Measurements from ENCODE around the gene ATG7.
"Not testable (repeated sequence)": the region's sequence is repeated elsewhere in the genome, so short reads cannot be mapped to it uniquely, and the experiment has no call there.

ATG7 gene

DNA sequence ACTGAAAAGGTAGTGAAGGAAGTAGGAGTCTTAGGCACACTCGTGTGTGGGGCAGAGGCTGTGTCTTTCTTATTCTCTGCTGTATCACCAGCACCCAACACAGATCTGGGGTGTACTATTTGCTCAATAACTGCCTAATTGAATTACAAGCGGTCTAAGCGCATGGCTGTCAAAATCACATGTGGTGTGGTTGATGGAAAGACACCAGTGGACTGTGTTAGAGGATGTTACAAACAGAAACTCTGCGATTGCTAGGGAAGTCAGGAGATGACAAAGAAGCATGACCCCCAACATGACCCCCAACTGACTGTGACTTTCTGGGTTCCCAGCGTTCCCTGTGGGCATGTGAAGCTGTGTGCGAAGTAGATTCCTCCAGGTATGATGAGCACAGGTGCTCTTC, 32.0 kb downstream of the ATG7 start:
- no peak for DNase-seq

DNA sequence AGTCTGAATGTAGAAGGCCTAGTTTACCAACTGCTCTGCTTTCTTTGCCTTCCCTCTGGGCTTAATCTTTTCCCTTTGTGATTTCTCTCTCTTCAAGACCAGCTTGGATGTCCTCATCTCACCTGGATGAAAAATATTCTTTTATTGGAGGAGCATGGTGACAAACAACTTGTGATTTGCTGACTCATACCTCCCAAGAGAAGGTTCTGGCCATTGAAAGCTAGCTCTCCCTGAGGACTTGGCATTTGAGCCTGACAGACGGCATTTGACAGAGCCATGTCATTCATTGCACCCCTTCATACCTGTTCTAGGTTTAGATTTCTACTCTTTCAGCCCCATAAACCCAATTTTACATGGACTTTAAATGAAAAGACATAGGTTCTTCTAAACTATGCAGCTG, 33.3 kb downstream of the ATG7 start:
- DNase-seq: no peak

DNA sequence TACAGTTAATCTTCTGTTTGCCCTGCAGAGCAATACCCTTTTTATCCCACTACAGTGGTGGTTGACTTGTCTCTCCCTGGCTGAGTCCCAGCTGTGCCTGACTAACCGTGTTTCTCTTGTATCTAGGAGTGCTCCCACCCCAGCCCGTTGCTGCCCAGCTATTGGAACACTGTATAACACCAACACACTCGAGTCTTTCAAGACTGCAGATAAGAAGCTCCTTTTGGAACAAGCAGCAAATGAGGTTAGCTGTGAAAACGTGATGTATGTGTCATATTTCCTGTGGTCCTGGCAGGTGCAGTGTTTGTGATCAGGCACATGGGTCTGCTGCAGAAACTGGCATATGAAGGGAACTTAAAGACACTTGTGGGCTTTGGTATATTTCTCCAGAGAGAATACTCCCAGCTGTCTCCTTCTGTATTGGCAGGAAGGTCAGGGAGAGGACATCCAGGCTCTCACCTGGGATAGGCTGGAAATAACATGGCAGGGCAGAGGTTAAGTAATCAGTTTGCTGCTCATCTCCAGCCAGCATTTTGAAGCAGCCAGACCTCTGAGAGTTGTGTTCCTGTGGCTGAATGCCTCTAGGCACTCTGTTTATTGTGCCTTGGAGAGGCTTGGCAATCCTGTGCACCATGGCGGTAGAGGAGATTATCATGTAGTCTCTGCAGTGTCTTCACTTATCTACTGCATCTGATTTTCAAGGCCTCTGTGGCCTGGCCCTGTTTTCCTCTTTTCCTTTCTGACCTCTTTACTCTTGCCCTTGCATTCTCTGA, 34.8 kb downstream of the ATG7 start:
- DNase-seq: no peak

DNA sequence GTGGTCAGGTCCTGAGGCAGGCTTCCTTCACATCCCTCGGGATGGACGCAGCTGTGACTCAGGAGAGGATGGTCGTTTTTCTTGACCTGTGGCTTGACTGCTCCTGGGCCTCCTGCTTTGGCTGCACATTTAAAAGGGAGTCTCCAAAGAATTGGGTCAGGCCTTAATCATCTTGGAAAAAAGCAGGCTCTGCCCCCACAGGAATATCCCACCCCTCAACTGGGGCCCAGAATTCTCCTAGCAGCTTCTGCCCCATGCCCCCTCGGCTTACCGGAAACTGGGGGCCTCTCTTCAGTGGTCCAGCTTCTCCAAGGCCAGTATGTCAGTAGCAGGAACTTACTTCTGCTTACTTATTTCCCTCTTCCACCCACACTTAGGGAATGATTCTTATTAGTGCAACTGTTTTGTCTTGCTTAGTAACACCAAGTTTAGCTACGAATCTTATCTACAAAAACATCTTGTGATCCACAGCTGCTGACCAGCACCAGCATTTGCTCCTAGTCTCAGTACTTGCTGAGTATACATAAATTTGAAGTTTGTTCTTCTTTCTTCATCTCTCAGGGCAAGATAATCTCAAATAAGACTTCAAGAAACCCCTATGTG, 35.7 kb downstream of the ATG7 start:
- DNase-seq: no peak

DNA sequence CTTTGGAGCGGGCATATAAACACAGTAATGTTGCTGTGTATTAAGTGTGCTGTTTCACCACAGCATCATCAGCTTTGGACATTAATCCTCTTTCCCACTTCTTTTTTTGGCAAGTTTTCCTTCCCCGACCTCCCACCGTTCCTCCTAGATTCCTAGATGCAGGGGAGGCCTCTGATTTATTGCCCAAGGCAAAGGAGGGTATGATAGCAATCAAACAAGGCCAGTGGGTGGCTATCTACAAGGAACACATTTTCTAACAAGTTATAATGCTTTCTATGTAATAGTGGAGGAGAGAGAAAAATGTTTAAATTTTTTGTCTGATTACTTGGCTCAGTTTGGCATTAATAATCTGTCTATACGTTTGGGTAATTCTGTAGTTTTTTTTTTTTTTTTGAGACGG, 38.1 kb downstream of the ATG7 start:
- no peak for DNase-seq

DNA sequence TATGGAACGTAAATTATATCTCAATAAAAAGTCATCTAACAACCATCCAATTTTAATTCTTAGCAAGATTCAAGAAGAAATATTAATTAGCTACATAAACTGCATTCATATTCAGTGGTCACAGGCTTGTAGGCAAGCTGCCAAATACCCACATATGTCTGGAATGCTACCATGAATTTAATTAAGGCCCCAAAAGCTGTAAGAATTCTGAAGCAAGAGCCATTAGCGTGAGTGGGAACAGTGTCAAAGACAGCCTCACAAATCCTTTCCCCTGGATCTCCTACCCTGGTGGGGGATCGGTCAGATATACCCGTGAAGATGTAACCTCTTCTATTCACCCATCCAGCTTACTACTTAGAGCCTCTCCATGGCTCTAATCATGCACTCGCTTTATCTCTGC, 40.0 kb downstream of the ATG7 start:
- no peak for DNase-seq

DNA sequence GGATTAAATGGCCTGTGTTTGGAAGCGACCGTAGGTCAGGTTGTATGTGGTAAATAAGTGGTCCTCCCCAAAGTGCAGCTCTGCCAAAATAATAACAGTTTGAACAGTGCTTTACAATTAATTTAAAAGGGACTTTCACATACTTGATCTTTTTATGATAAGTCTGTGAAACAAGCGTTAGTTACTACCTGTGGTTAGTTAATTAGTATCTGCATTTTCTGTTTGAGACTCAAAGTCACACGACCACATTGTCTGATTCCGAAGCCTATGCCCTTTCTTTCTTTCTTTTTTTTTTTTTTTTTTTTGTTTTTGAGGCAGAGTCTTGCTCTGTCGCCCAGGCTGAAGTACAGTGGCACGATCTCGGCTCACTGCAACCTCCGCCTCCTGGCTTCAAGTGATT, 45.1 kb downstream of the ATG7 start:
- DNase-seq: no peak

DNA sequence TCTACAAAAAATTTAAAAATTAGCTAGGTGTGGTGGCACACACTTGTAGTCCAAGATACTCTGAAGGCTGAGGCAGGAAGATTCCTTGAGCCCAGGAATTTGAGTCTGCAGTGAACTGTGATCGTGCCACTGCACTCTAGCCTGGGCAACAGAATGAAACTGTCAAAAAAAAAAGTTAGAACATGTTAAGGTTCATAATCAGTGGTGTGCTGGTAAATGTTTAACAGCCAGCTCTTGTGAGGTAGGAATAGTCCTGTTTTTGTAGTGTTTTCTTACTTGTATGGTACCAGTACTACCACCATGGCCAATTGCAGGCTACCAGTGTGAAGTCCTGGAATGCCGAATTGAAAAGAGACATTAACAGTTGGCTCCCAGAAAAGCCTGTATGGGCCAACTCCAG, 50.7 kb downstream of the ATG7 start:
- no peak for DNase-seq

DNA sequence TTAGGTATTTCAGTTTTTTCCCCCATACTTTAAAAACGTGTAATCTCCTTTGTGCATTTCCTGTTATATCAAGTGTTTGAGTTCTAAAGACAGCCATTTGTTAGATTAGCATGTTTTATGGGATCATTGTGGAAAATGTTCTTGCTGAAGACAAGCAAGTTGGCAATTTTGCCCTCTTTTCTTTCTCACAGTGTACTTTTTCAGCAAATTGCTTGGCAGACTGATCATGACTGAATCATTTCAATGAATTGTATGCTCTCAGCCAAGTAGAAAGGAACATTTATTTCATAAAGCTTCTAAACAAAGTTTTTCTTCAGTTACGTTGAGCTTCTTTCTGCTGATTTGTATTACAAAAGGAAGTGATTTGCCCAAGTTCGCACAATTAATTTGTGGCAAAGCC, 51.6 kb downstream of the ATG7 start:
- no peak for DNase-seq

DNA sequence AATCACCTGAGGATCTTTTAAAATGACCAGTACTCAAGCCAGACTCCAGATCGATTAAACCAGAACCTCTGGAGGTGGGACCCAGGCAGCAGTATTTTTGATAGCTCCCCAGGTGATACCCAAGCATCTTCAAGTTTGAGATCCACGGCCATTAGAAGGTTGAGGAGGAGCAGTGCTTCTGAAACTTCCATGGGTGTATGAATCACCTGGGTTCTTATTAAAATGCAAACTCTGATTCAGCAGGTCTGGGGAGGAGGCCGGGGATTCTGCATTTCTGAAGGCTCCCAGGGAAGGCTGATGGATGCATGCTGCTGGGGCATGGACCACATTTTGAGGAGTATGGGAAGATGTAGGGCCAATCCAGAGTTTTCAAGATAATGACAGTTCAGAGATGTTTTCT, 55.4 kb downstream of the ATG7 start:
- no peak for DNase-seq

DNA sequence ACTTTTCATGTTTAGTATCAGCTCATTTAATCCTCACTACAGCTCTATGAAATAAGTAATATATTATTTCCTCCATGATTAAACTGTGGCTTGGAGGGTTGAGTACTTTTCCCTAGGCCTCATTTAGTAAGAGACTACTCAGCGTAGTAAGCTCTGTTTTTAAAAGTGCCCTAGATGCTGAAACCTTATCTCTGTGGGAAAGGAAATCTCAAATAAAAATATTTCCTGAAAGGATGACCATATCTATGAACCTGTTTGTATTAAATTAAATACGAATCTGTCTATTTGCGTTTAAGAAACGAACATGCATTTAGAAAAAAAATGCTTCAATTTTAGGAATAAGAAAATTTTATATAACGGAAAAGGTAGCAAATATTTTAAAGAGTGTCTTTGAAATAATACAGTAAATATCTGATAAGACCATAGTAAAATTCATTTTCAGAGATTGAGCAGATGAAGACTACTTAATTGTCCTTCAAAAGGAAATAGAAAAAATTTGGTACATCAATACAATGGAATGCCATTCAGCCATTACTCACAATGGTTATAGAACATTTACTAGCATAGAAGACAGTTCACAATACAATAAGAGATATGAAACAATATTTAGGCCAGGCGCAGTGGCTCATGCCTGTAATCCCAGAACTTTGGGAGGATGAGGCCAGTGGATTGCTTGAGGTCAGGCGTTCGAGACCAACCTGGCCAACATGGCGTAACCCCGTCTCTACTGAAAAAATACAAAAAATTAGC, 56.2 kb downstream of the ATG7 start:
- DNase-seq: no peak

DNA sequence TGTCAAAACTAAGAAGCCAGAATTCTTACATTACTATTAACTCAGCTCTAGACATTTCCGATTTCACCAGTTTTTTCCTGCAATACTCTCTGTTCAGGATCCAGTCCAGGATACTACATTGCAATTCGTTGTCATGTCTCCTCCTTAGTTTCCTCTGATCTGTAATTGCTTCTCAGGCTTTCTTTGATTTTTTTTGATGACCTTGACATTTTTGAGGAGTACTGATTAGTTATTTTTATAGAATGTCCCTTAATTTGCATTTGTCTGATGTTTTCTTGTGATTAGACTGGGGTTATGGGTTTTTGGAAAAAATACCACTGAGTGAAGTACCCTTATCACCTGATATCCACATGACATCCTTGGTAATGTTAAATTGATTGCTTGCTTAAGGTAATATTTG, 57.6 kb downstream of the ATG7 start:
- no peak for DNase-seq

DNA sequence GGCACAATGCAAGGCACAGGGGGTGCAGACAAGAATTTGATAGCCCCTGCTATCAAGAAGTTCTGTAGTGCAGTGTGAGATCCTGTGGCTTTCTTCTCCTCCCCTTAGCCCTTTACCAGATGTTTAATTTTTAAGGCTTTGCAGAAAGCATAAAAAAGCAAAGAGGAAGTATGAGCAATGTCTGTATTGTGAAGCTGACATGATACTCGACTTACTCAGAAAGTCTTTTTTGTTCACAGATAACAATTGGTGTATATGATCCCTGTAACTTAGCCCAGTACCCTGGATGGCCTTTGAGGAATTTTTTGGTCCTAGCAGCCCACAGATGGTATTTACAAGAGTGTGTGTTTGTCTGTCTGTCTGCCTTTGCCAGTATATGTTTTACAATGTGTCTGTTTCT, 58.9 kb downstream of the ATG7 start:
- DNase-seq: no peak

DNA sequence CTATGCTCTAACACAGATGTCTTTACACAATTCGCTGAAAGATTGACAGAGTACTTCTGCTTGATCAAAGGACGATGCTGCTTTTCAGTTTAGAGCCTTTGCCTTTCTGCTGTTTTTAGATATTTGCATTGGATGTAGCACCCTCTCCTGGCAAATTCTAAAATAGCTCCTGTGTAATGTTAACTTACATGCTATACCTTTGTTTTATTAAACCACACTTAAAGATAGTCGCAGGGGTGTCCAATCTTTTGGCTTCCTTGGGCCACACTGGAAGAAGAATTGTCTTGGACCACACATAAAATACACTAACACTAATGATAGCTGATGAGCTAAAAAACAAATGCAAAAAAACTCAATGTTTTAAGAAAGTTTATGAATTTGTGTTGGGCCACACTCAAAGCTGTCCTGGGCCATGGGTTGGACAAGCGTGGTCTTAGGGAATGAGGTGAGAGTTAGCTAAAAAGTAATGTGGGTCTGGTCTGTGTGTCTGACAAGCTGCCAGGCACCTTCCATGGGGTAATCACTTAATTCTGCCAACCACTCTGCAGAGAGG, 62.9 kb downstream of the ATG7 start:
- peak; percentile 15 for DNase-seq

DNA sequence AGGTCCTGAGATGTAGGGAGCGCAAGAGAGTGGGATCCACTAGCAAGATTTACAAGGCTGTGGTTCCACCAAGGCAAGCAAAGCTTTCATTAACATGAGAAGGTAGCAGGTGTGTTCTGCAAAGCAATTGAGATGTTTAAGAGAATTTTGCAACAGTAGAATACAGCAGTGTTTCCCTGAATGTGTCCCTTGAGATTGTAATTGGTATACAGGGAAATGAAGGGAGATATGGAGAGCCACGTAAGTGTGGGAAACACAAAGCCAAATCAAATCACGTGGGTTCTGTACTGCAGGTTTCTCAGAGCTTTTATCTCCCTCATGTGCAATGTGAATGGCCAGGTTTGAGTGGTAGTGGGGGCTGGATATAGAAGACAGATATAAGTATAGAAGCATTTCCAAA, 67.3 kb downstream of the ATG7 start:
- DNase-seq: no peak

DNA sequence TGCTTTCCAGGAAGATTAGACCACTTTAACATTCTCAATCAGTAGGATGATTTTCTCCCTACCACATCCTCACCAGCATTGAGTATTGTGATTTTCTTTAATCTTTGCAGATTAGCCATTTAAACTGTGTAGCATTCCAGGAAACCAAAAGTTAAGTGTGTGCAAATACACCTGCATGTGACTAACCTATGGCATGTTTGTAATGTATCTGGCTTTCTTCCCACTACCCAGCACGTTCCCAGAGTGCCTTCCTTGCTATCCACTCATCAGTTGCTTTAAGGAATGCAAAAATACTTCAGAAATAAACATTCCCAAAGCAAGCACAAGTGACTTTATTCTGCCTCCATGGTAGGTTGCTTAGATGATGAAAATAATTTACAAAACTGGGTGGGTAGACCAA, 74.2 kb downstream of the ATG7 start:
- no peak for DNase-seq

DNA sequence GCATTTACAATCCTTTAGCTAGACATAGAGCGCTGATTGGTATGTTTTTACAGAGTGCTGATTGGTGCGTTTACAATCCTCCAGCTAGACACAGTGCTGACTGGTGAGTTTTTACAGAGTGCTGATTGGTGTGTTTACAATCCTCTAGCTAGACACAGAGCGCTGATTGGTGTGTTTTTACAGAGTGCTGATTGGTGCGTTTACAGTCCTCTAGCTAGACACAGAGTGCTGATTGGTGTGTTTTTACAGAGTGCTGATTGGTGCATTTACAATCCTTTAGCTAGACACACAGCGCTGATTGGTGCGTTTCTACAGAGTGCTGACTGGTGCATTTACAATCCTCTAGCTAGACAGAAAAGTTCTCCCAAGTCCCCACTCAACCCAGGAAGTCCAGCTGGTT, 76.7 kb downstream of the ATG7 start:
- not testable (repeated sequence) for DNase-seq

DNA sequence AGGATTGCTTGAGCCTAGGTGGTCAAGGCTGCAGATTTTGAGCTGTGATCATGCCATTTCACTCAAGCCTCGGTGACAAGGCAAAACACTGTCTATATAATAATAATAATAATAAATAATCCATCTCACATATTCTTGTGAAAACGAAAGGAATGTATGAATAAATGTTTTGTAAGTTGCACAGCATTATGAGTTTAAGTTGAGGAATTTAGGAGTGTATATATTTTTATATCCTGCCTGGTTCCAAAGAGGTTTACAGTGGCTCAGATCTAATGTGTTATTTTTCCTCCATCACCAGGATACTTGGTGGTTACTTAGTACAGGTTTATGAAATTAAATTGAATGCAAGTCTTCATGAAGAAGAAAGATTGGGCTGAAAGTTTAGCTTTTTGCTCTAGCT, 77.2 kb downstream of the ATG7 start:
- no peak for DNase-seq

DNA sequence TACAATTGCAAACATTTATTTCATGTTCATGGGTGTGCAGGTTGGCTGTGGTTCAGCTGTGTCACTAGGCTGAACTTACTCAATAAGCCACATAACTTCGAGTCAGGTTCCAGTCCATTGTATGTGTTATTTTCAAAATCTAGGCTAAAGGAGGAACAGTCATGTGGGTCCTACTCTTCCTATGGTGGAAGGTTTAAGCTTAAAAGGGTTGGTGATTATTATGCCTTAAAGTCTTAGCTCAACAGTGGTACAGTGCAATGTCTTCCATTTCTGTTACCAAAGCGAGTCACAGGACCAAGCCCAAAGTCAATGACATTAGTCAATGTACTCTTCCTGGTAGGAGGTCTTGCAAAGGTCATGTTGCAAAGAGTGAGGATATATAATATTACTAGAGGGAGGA, 78.2 kb downstream of the ATG7 start:
- DNase-seq: no peak

DNA sequence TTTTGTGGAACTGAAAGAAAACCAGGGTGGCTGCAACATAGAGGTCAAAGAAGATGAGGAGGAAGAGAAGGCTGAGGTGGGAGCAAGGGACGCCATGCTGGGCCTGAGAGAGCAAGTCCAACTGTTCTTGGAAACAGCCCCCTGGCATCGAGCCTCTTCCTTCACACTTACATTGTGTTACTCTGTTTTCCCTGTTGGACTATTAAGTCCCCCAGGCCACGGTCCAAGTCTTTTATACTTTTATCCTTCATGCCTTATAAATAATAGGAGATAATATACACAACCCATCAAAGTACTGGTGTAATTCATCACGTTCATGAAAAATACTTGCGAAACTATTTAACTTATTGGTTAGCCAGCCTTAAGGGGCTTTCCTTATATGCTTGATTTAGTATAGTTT, 79.3 kb downstream of the ATG7 start:
- DNase-seq: no peak

DNA sequence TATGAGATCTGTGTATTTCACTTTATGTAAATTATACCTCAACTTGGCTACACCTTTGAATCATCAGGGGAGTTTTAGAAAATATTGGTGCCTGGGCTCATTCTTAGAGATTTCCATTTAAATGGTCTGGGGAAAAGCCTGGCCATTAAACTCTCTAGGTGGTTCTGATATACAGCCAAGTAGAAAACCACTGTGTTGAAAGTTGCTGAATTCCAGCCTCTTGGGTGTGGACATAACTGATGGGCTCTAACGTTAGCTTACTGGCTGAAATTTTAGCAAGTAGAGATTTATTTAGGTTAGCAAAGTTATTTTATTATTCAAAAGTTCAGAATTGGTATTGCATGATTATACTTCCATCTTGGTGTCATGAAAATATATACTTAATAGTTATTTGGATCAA, 84.1 kb downstream of the ATG7 start:
- DNase-seq: no peak

DNA sequence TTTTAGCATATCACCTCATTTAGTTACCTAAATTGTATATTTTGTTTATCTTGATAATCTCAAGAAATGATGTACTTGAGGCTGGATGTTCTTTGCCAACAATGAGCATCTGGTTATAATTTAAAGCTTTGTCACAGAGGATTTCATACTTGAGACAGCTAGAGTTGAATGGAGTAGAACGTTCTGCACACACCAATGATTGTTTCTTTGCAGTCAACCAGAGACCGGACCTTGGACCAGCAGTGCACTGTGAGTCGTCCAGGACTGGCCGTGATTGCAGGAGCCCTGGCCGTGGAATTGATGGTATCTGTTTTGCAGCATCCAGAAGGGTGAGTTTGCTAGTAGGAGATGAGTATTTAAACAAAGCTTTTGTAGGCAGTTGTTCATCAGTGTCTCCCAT, 90.4 kb downstream of the ATG7 start:
- DNase-seq: no peak

DNA sequence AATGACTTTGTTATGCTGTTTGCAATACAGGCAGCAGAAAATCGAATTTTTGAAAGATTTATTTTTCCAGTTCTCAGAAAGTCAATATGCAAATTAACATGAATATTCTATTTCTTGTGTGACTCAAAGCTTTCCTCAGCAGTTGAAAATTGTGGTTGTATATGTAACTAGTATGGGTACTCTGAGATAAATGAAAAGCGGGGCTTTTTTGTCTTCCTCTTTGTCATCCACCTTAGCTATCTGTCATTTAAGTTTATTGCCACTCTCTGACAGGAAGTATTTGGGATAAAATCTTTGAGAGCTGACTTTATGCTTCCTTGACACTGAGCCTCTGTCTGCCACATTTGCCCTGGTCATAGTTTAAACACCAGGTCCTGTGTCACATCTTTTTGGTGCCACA, 91.5 kb downstream of the ATG7 start:
- DNase-seq: no peak

DNA sequence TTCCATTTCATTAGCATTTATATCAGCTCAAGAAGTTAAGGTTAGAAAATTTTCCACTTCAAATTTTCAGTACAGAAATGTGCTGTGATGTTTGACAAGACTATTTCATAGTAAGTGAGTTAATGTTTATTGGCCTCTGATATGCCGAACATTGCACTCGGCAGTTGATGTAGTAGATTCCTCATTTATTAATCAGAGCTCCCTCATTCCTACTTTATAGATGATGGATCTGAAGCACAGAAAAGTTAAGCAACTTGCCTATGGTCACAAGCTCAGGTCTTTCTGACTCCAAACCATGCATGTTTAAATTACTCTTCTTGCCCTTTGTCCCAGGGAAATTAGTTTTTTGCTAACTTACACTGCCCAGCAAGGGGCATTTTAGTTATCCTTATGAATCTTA, 92.0 kb downstream of the ATG7 start:
- DNase-seq: no peak

Data from NCI-H1105 (cell line).